ENCODE measurements around the gene HOXC13. TPM values are rescaled to one million over a fixed set of nuclear protein-coding genes. Genes with fewer than 3 reads are reported as not detected.

The HOXC13 gene
- total RNA-seq, 1 donor = not detected

DNA sequence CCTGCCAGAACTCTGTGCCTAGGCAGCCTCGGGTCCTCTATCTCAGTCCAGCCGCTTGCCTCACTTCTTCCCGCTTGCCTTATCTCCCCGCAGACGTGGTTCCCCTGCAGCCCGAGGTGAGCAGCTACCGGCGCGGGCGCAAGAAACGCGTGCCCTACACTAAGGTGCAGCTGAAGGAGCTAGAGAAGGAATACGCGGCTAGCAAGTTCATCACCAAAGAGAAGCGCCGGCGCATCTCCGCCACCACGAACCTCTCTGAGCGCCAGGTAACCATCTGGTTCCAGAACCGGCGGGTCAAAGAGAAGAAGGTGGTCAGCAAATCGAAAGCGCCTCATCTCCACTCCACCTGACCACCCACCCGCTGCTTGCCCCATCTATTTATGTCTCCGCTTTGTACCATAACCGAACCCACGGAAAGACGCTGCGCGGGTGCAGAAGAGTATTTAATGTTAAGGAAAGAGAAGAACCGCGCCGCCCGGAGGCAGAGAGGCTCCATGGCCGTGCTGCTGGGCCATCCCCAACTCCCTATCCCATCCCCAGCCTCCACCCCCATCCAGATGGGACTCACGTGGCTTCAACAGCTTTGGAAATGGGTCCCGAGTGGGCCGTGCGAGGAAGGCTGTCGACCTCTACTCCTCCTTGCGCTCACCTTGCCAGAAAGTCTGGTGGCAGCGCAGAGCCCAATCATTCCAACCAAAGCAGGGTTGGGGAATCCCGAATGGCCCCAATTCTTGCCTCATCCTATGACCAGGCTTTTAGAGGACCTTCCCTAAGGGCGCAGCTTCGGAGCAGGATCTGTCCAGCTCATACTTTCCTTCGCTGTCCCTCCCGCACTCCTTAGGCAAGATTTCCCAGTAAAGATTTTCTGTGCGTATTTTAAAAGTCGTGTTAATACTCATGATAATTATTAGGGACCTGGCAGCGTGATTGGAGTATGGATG, 6.5 kb downstream of the HOXC13 start:
- TF ChIP-seq, protein P1, sequence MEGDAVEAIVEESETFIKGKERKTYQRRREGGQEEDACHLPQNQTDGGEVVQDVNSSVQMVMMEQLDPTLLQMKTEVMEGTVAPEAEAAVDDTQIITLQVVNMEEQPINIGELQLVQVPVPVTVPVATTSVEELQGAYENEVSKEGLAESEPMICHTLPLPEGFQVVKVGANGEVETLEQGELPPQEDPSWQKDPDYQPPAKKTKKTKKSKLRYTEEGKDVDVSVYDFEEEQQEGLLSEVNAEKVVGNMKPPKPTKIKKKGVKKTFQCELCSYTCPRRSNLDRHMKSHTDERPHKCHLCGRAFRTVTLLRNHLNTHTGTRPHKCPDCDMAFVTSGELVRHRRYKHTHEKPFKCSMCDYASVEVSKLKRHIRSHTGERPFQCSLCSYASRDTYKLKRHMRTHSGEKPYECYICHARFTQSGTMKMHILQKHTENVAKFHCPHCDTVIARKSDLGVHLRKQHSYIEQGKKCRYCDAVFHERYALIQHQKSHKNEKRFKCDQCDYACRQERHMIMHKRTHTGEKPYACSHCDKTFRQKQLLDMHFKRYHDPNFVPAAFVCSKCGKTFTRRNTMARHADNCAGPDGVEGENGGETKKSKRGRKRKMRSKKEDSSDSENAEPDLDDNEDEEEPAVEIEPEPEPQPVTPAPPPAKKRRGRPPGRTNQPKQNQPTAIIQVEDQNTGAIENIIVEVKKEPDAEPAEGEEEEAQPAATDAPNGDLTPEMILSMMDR (IDR thresholded peaks at IDR 0.05; ENCODE audit: insufficient read depth, low read depth, low read length) = no peak
- no peak for DNase-seq (ENCODE audit: low read depth)
- H3K4me3 ChIP-seq (ENCODE audit: low read depth, low read length) = no peak overlapping the region

DNA sequence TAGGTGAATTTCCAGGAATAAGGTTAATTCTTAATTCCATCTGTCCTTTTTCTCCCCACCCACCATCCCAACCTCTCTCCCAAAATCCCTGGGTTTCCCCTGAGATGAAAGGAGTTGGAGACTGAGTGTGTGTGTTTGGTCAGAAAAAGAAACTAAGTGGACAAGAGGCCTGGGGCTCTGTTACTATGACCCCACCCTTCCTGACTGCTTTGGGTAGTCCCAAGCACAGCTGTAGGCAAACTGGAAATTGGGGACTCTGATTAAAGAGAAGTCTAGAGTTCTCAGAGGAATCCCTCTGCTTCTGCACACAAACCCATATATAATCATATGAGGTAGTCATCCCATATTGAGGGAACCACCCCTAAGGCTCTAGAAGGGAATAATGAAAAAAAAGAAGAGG, 9.1 kb downstream of the HOXC13 start:
- DNase-seq (ENCODE audit: low read depth) = no peak
- TF ChIP-seq, protein P1 (IDR thresholded peaks at IDR 0.05; ENCODE audit: insufficient read depth, low read depth, low read length) = no peak

DNA sequence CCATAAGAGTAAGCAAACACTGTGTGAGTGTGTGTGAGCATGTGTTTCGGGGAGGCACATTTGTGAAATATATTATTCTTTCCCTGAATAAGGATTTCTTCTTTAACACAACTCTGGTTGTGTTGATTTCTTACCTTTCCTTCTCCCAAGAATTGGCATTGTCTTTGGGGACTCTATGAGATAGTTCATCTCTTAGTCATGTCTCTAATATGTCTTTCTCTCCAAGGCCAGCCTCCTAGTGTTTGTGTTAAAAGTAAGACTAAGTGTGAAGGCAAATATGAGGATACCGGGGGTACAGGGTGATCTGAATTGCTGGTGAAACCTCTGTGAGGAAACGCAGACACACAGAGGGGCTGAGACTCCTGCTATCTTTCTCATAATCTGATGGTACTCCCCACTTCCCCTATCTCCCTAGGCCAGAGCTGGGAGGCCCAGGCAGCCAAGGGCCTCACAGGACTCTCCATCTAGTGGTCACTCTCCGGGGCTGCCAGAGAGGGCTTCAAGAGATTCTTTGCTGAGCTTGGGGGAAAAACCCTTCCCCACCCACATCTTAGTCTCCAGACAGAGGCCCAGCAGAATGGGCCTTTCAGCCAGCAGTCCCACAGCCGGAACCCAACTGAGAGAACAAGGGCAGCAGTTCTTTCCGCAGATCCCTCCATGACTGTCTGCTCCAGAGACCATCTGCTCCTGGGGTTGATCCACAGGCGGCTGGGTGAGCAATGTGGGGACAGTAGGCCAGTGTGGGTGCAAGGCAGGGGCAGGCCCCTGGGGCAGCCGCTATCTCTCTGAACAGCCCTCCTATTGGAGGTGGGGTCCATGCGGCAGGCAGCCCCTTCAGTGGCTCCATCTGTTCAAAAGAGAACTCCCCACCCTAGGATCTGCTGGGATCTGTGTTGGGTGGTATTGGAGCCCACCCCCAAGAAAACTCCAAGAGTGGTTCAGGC, 10.3 kb downstream of the HOXC13 start:
- no peak for DNase-seq (ENCODE audit: low read depth)
- no peak overlapping the region for H3K4me3 ChIP-seq (ENCODE audit: low read depth, low read length)
- TF ChIP-seq, protein P1 (IDR thresholded peaks at IDR 0.05; ENCODE audit: insufficient read depth, low read depth, low read length) = no peak

More for the DNA sequence above, 9.1 kb downstream of the HOXC13 start:
- H3K4me3 ChIP-seq (ENCODE audit: low read depth, low read length) = no peak overlapping the region

DNA sequence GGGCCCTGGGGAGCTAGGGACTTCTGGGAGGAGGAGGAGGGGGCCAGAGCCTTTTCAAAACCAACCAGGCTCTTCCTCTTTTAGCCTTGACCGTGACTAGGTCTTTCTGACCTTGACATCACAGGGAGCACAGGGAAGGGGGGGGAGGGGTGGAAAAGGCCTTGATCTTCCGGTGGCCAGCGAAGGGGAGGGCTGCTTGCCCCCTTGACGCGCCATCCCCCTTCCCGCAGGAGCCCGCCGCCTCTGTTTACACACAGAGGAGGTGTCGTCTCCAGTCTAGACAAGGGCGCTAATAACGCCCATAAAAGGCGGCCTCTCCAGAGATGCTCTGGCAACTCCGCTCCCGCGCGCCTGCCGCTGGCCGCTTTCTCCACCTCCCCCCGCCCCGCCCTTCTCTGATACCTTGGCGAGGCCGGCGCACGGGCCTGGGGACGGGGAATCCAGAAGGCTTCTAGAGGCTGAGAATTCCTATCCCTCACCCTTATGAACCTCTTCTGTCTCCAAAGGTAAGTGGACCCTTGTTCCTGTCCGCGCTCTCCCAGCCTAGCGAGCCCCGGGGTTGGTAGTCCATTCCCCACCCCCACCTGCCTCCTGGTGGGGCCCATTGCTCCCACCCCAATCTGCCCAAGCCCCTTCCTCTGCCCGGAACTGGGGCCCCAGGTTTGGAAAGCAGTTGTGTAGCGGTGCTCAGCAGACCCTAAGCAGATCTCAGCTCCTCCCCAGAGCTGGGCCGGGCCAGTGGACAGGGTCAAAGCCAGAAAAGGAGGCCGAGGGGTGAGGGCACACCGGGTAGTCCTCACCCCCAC, 11.2 kb downstream of the HOXC13 start:
- DNase-seq (ENCODE audit: low read depth) = no peak
- no peak overlapping the region for H3K4me3 ChIP-seq (ENCODE audit: low read depth, low read length)
- TF ChIP-seq, protein P1 (IDR thresholded peaks at IDR 0.05; ENCODE audit: insufficient read depth, low read depth, low read length) = no peak

DNA sequence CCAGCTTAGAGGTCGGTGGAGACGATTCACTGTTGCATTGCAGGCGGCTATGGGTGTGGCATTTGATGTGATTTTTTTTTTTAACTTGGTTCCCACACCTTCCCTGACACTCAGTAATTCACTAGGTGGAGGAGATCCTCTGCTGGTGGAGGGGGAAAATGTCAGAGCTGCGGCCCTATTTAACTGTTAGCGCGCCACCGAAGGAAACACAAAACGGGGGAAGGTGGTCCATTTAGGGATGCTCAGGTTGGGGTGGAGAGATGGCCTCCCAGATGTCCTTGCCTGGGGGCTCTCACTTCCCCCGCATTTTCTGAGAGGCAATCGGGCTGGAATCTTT, 11.8 kb downstream of the HOXC13 start:
- DNase-seq (ENCODE audit: low read depth) = no peak
- TF ChIP-seq, protein P1 (IDR thresholded peaks at IDR 0.05; ENCODE audit: insufficient read depth, low read depth, low read length) = no peak

More for the DNA sequence above, 11.8 kb downstream of the HOXC13 start:
- H3K4me3 ChIP-seq (ENCODE audit: low read depth, low read length) = no peak overlapping the region
